NOMO-1 treated with dmso at 0.1 percent for 144 hours (cell line): ENCODE data around the gene AGPAT4.

Experiments used
- DNase-seq: peaks from one replicate; lab custom pipeline; 2025; ENCODE audit not compliant: unreplicated experiment; lab: John Stamatoyannopoulos, UW

The AGPAT4 gene

DNA sequence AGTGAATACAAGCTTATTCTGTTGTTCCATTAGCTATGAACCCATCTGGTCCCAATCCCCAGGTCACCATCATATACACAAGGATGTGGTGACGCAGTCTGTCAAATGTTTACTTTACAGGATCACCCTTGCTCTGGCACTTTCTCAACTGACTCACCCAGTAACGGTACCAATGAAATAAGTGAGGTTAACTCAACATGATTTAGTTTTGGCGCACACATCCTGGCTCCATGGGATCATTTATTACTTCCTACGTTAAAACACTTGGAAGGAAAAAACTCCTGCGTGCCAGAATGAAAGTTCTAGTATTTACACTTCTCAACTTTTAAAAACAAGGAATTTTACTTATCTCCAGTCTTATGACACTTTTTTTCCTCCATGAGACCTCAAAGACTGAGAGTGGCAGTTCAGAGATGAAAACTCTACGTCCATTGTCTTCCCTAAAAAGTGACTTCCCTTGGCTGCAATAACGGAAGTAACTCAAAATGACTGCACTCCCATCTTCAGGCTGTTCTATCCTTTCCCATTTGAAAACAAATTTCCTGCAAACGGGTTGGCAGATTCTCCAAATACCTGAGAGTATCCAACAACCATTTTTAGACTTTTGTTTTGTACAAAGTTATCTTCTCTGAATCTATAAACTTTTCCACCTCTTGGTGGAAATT, 15.9 kb downstream of the AGPAT4 start:
- no peak for DNase-seq

GRCh38 chr6:161256407-161256806, 17.5 kb downstream of the AGPAT4 start:
- DNase-seq: no peak

- DNase-seq: no peak
Measured at GRCh38 chr6:161255518-161255917, 18.3 kb downstream of the AGPAT4 start.

DNA sequence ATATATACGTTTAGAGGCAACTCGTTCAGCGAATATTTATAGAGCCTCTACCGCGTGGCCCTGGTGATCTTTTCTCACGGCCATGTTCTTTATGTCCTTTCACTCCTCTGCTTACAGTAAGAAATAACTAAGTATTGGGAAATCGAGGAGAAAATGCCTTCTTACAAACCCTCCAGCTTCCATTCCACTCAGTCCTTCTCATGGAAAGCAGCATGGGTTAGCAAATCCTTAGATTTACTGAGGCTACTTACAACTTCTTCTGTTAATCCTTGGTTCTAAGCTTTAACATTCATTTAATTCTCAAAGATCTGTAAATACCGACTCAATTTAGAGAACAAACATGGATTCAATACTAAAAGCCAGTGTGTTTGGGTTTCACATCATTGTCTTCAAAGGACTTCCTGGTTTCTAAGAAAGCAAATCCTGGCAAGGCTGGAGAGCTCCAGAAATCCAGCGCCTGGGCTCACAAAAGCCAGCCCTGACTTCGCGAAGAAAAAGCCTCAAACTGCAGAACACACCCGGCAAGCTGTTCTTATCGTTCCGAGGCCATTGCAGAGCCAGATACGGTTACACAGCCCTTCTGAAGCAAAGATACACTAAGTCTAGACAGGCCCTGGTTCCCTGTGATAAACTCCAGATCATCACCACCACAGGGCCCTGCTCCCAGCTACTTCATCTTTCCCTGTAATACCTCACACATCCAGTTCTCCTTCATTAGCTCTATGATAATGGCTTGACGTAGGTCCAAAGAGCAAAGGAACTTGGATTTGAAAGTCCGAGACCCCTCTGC, 19.2 kb downstream of the AGPAT4 start:
- no peak for DNase-seq

- DNase-seq: no peak
Measured at GRCh38 chr6:161254126-161254463, 19.8 kb downstream of the AGPAT4 start.

GRCh38 chr6:161251345-161251744, 22.5 kb downstream of the AGPAT4 start:
- no peak for DNase-seq

- DNase-seq: no peak
Measured at GRCh38 chr6:161249327-161249726, 24.5 kb downstream of the AGPAT4 start.

- DNase-seq: no peak
Measured at GRCh38 chr6:161246725-161247124, 27.1 kb downstream of the AGPAT4 start.

- no peak for DNase-seq
Measured at GRCh38 chr6:161245363-161245762, 28.5 kb downstream of the AGPAT4 start.

- no peak for DNase-seq
Measured at GRCh38 chr6:161244725-161245124, 29.1 kb downstream of the AGPAT4 start.

DNA sequence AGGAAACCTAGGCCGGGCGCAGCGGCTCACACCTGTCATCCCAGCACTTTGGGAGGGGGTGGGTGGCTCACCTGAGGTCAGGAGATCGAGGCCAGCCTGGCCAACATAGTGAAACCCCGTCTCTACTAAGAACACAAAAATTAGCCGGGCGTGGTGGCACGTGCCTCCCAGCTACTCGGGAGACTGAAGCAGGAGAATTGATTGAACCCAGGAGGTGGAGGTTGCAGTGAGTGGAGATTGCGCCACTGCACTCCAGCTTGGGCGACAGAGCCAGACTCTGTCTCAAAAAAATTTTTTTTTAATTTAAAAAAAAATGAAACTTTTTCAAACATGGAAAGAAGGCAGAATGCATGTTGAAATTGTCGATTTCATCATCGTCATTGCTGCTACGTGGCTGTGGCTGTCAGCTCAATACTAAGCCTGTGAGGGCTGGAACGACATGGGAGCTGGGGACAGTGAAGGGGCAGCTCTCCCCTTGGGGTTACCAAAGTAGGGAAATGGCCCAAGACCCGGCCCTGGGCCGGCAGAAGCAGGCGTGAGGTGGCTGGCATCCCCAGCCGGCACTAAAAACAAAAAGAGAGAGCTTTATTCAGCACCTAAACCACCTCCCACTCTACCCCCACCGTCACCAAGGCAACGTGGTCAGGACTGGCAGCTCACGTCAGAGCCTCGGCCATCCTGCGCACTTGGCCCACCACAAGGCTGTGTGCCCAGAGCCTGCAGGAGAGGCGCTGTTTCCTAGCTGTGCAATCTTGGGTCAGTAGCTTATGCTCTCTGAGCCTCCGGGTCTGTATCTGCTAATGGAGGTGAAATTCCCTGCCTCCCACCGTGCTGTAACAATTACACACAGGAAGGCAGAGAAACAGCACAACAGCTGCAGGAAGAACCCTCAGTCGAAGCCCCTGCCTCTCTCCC, 30.8 kb downstream of the AGPAT4 start:
- DNase-seq: peak; percentile 43

GRCh38 chr6:161242113-161242512, 31.7 kb downstream of the AGPAT4 start:
- no peak for DNase-seq

DNA sequence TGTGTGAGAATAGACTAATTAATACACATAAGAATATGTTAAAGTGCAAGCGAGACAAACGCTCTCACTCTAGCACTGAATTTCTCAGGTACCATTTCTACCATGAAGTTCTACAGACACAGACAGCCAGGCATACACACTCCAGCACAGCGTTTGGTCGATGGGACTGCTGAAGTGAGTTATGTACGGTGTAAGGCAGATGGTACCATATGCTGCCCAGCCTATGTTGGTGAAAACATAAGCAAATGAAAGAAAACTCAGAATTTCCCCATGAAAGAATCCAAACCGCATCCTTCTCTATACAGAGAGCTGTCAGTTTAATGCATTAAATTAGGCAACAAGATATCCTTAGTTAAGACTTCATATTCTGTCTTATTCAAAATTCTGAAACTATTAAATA, 34.9 kb downstream of the AGPAT4 start:
- DNase-seq: no peak

GRCh38 chr6:161238500-161238899, 35.4 kb downstream of the AGPAT4 start:
- DNase-seq: no peak

GRCh38 chr6:161238081-161238480, 35.8 kb downstream of the AGPAT4 start:
- DNase-seq: no peak

DNA sequence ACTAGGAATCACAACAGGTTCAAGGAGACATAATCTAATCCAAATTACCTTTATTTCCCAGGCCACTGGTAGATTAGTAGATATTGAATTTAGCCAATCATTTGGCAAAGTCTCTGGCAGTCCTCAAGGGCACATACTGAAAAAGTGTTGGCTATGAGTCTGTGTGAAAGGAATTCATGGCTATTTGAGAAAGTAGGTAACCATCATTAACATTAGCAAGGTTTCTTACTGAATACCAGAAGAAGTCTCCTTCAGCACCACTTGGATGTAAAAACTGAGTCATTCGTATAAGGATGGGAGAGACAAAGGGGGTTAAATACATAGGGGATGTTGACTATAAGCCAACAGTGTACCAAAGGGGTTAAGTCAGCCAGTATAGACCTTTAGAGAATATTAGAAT, 36.7 kb downstream of the AGPAT4 start:
- DNase-seq: no peak

GRCh38 chr6:161235776-161236633, 37.9 kb downstream of the AGPAT4 start:
- peak; percentile 24 for DNase-seq

DNA sequence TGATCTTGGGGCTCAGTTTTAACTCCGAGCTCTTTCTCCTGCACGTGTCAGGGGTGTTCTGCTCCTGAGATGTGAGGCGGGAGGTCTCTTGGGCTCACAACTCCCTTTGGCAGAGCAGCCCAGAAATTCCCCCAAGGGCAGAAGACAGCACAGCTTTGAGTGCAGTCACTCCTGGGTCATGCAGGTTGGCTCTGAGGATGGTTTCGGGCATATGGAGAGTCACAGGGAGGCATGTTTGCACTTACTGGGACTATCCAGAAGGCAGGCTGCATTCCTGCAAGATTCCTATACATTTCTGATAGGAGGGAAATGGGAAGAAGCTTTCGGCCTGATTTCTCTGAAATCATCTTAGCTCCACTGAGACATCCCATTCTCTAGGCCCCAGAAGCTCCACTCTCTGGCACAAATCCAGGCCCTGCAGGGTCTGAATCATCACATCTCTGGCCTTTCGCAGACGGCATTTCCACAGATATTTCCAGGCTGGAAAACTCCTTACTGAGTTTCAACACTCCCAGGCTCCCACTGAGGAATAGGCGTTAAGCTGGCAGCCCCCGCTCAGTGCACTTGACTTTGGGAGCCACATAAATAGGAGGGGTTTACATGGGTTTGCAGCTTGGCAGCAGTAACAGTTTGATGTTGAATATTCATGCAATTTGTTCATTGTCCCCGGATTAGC, 39.7 kb downstream of the AGPAT4 start:
- no peak for DNase-seq

GRCh38 chr6:161232467-161232866, 41.4 kb downstream of the AGPAT4 start:
- DNase-seq: no peak

DNA sequence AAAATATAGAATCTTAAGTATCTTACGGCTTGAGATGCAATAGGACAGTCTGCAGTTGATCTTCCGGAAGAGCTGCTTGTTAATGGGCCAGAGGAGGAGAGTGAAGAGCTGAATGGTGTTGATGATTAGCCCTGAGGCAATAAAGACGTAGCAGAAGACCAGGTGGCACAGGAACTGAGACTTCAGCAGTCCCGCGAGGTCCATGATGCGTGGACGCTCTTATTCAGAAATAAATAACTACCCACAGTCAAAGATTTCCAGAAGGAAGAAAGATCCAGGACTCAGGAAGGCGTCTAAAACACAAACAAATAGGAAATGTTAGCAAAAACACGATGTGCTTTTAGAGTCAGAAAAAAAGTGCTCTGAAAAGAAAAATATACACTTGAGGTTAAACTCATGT, 41.9 kb downstream of the AGPAT4 start:
- no peak for DNase-seq
